H1 (cell line): Measurements from ENCODE around the gene TSC2. TPM values are rescaled to one million over a fixed set of nuclear protein-coding genes. Genes with fewer than 3 reads are reported as not detected.

ENCODE experiments used
- BACH1 ChIP-seq: IDR thresholded peaks from 2 replicates; pipeline ENCODE4 v1.6.1; 2012; ENCODE audit warnings: low read length, improper control_type of control experiment
- BCL11A ChIP-seq, 2 experiments: IDR thresholded peaks; one replicate each; pipeline ENCODE4 v1.6.1; 2011; ENCODE audit warnings: low read depth in 2 of 2, low read length in 2 of 2, mild to moderate bottlenecking in 2 of 2
- CHD7 ChIP-seq: fragments of 300-600 bp; sonication (generic); IDR thresholded peaks from 2 replicates; pipeline ENCODE4 v1.7.1; 2012; ENCODE audit warnings: low read length, moderate library complexity, mild to moderate bottlenecking, inconsistent platforms; ENCODE audit not compliant: insufficient replicate concordance
- CREB1 ChIP-seq: IDR thresholded peaks from 2 replicates; pipeline ENCODE4 v1.6.1; 2012; ENCODE audit warnings: inconsistent platforms
- FOSL1 ChIP-seq: IDR thresholded peaks from 2 replicates; pipeline ENCODE4 v1.6.1; 2011; ENCODE audit warnings: mild to moderate bottlenecking, low read depth, low read length, moderate library complexity; ENCODE audit not compliant: insufficient read depth
- HDAC6 ChIP-seq: IDR thresholded peaks from one replicate; pipeline ENCODE4 v1.7.1; 2012; ENCODE audit warnings: low read depth, mild to moderate bottlenecking, inconsistent platforms, low read length, moderate library complexity
- JUND ChIP-seq: IDR thresholded peaks from 2 replicates; pipeline ENCODE4 v1.6.1; 2011; ENCODE audit warnings: mild to moderate bottlenecking, improper control_type of control experiment, low read length
- POLR2AphosphoS5 ChIP-seq: IDR thresholded peaks from 2 replicates; pipeline ENCODE4 v1.6.1; 2011; ENCODE audit warnings: low read depth, low read length
- RNF2 ChIP-seq: fragments of 200-900, 300-1000 bp; sonication (generic); IDR thresholded peaks from 2 replicates; pipeline ENCODE4 v1.7.1; 2016; ENCODE audit warnings: borderline replicate concordance, low read depth, mild to moderate bottlenecking, antibody characterized with exemption, low read length; ENCODE audit not compliant: poor library complexity, severe bottlenecking; ENCODE audit errors: missing control alignments
- SAP30 ChIP-seq: fragments of 300-600 bp; sonication (generic); IDR thresholded peaks from 2 replicates; pipeline ENCODE4 v1.7.1; 2012; ENCODE audit warnings: low read length, moderate library complexity, mild to moderate bottlenecking, inconsistent platforms; ENCODE audit not compliant: insufficient read depth, insufficient replicate concordance
- SIRT6 ChIP-seq: IDR thresholded peaks from one replicate; pipeline ENCODE4 v1.7.1; 2012; ENCODE audit warnings: low read length, inconsistent platforms
- SP4 ChIP-seq: IDR thresholded peaks from 2 replicates; pipeline ENCODE4 v1.6.1; 2012; ENCODE audit warnings: low read length, inconsistent platforms
- TBP ChIP-seq: IDR thresholded peaks from 2 replicates; pipeline ENCODE4 v1.6.1; 2011; ENCODE audit warnings: low read depth, low read length, improper control_type of control experiment
- polyA plus RNA-seq, 7 experiments: library from polyadenylated mRNA; depleted of rRNA in 3 of 7; stranded (reverse) in 5 of 7; unstranded in 2 of 7; fragments of >200 nt in 5 of 7; fragments of 200-250 nt in 2 of 7; gene quantifications; 1 replicate in 5 of 7; 2 replicates in 1 of 7; 4 replicates in 1 of 7; pipeline versions ENCODE4 v1.2.1 to v1.2.3, GENCODE V29; 2011 to 2013; ENCODE audit warnings: missing spikeins in 2 of 7, mixed read lengths in 2 of 7
- total RNA-seq: library from RNA; stranded (reverse); fragmentation: NEBNext Ultra II Directional; extraction: Animal tissue kit (Norgen Biotek cat#: 25700); gene quantifications from 2 replicates; pipeline ENCODE4 v1.2.1, GENCODE V29; 2021

The TSC2 gene
- total and polyA plus RNA-seq, 2 of the 8 experiments (the other 6 are each of a cell fraction or from before 2014, with no cell fraction given) = 65.9 to 96.6 TPM

- TF ChIP-seq CHD7 (no peak), BACH1 (no peak), FOSL1 (no peak), SAP30 (no peak), RNF2 (no peak), CREB1 (no peak), BCL11A (IDR thresholded peaks at IDR 0.05; ENCODE audit: low read depth in 2 of 2, low read length in 2 of 2) (no peak), POLR2AphosphoS5 (no peak), HDAC6 (no peak), TBP (no peak), JUND (no peak), SP4 (no peak), SIRT6 (no peak)
These were observed 30.3 kb downstream of the TSC2 start (continued) for GRCh38 chr16:2078096-2078495.
